BLaER1 (cell line): ENCODE data around the gene ENPP1.
A peak's percentile ranks its signal among the peaks of the same experiment; 100 is the strongest.
"Not testable (repeated sequence)": the region's sequence is repeated elsewhere in the genome, so short reads cannot be mapped to it uniquely, and the experiment has no call there.

Experiments used
- H3K27ac ChIP-seq: shearing (Covaris generic); formaldehyde crosslinking; 2 replicates; pipeline ENCODE4 v1.8.1; 2022
- H3K27me3 ChIP-seq: shearing (Covaris generic); formaldehyde crosslinking; 2 replicates; pipeline ENCODE4 v1.8.1; 2022
- H3K36me3 ChIP-seq: shearing (Covaris generic); formaldehyde crosslinking; 2 replicates; pipeline ENCODE4 v1.8.1; 2022
- H3K4me1 ChIP-seq: shearing (Covaris generic); formaldehyde crosslinking; 2 replicates; pipeline ENCODE4 v1.8.1; 2022
- H3K4me2 ChIP-seq: shearing (Covaris generic); formaldehyde crosslinking; 2 replicates; pipeline ENCODE4 v1.8.1; 2022
- H3K4me3 ChIP-seq: shearing (Covaris generic); formaldehyde crosslinking; 2 replicates; pipeline ENCODE4 v1.8.1; 2022
- H3K9ac ChIP-seq: shearing (Covaris generic); formaldehyde crosslinking; 2 replicates; pipeline ENCODE4 v1.8.1; 2022
- H3K9me3 ChIP-seq: shearing (Covaris generic); formaldehyde crosslinking; 2 replicates; pipeline ENCODE4 v1.8.1; 2022
- H4K20me1 ChIP-seq: shearing (Covaris generic); formaldehyde crosslinking; 2 replicates; pipeline ENCODE4 v1.8.1; 2022
- Cebpa-rat ChIP-seq: shearing (Covaris generic); IDR thresholded peaks from 2 replicates; pipeline ENCODE4 v1.8.1; 2022

The ENPP1 gene

GRCh38 chr6:131909408-131910218 lies 101.8 kb downstream of the ENPP1 start:
- peak; percentile 37; the same call in 1 of the 2 replicates for TF ChIP-seq Cebpa-rat
- Histone ChIP-seq H3K36me3 (no peaks in the 10 kb centered on the region), H3K4me2 (no peak overlapping the region), H3K4me3 (no peak overlapping the region), H3K9ac (no peak overlapping the region), H3K9me3 (no peaks in the 10 kb centered on the region), H3K4me1 (no peaks in the 10 kb centered on the region), H3K27ac (no peak overlapping the region), H3K27me3 (peaks cover 31% of the 10 kb centered on the region), H4K20me1 (no peaks in the 10 kb centered on the region)

- Histone ChIP-seq H3K4me2 (no peak overlapping the region), H3K9ac (no peak overlapping the region), H3K4me1 (no peaks in the 10 kb centered on the region), H3K9me3 (no peaks in the 10 kb centered on the region), H3K4me3 (no peak overlapping the region), H3K27me3 (peaks cover 31% of the 10 kb centered on the region), H4K20me1 (no peaks in the 10 kb centered on the region), H3K36me3 (no peaks in the 10 kb centered on the region), H3K27ac (no peak overlapping the region)
- TF ChIP-seq Cebpa-rat = no peak
Measured at GRCh38 chr6:131910219-131910589, 102.4 kb downstream of the ENPP1 start.

GRCh38 chr6:131910956-131911355 lies 103.1 kb downstream of the ENPP1 start:
- no peak overlapping the region for H3K9ac ChIP-seq
- no peak overlapping the region for H3K27ac ChIP-seq
- 0 out of 2 replicates have a peak, but pooled peaks cover 1% of the 10 kb centered on the region for H3K9me3 ChIP-seq
- H3K4me2 ChIP-seq = no peak overlapping the region
- TF ChIP-seq Cebpa-rat = no peak
- no peaks in the 10 kb centered on the region for H3K36me3 ChIP-seq
- no peak overlapping the region for H3K4me3 ChIP-seq
- no peaks in the 10 kb centered on the region for H4K20me1 ChIP-seq
- peaks cover 7% of the 10 kb centered on the region for H3K4me1 ChIP-seq
- peaks cover 31% of the 10 kb centered on the region for H3K27me3 ChIP-seq

- Histone ChIP-seq H3K27ac (no peak overlapping the region), H3K27me3 (peaks cover 31% of the 10 kb centered on the region), H3K9ac (no peak overlapping the region), H3K9me3 (0 out of 2 replicates have a peak, but pooled peaks cover 5% of the 10 kb centered on the region), H4K20me1 (no peaks in the 10 kb centered on the region), H3K36me3 (no peaks in the 10 kb centered on the region), H3K4me1 (peaks cover 17% of the 10 kb centered on the region), H3K4me2 (no peak overlapping the region), H3K4me3 (no peak overlapping the region)
- no peak for TF ChIP-seq Cebpa-rat
Measured at GRCh38 chr6:131911951-131912350, 104.1 kb downstream of the ENPP1 start.

- H3K4me2 ChIP-seq = no peak overlapping the region
Measured at GRCh38 chr6:131914234-131914633, 106.4 kb downstream of the ENPP1 start.

GRCh38 chr6:131914967-131915751 lies 107.3 kb downstream of the ENPP1 start:
- no peak overlapping the region for H3K4me2 ChIP-seq
- peaks cover 38% of the 10 kb centered on the region for H3K4me1 ChIP-seq
- no peak overlapping the region for H3K4me3 ChIP-seq
- H3K27ac ChIP-seq = no peak overlapping the region
- no peak overlapping the region for H3K9ac ChIP-seq
- no peaks in the 10 kb centered on the region for H4K20me1 ChIP-seq
- peaks cover 12% of the 10 kb centered on the region for H3K9me3 ChIP-seq
- H3K36me3 ChIP-seq = no peaks in the 10 kb centered on the region
- no peak for TF ChIP-seq Cebpa-rat
- peaks cover 13% of the 10 kb centered on the region; the same call in 1 of the 2 replicates for H3K27me3 ChIP-seq

More at GRCh38 chr6:131914234-131914633, 106.4 kb downstream of the ENPP1 start:
- H3K9me3 ChIP-seq = 0 out of 2 replicates have a peak, but pooled peaks cover 5% of the 10 kb centered on the region
- H3K27me3 ChIP-seq = peaks cover 13% of the 10 kb centered on the region; the same call in 1 of the 2 replicates
- no peak overlapping the region for H3K27ac ChIP-seq
- no peak overlapping the region for H3K4me3 ChIP-seq
- H3K9ac ChIP-seq = no peak overlapping the region
- H4K20me1 ChIP-seq = no peaks in the 10 kb centered on the region
- TF ChIP-seq Cebpa-rat = no peak
- H3K4me1 ChIP-seq = peaks cover 38% of the 10 kb centered on the region
- no peaks in the 10 kb centered on the region for H3K36me3 ChIP-seq

GRCh38 chr6:131916091-131916796 lies 108.4 kb downstream of the ENPP1 start:
- H3K9ac ChIP-seq, H3K4me3 ChIP-seq, H4K20me1 ChIP-seq, H3K27ac ChIP-seq, H3K27me3 ChIP-seq, H3K36me3 ChIP-seq: not testable (repeated sequence)
- peaks cover 19% of the 10 kb centered on the region for H3K9me3 ChIP-seq
- H3K4me2 ChIP-seq = peak overlapping the region; percentile 84
- H3K4me1 ChIP-seq = peaks cover 38% of the 10 kb centered on the region

DNA sequence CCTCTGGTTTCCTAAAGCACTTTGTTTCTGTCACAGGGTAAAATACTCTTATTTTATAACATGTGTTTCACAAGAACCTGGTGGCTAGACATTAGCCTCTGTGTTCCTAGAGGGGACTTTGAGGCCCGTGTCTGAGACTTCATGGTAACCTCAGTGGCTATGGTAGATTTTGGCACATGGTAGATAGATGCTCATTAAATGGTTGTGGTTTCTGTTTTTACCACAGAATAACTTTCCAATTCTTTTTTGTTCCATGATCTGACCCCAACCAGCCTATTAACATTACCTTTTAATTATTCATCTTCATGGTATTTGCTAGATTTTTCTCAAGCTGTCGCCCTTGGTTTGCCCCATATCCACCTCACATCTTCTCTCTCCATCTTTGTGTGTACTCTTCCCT lies 109.0 kb downstream of the ENPP1 start:
- H4K20me1 ChIP-seq = no peaks in the 10 kb centered on the region
- H3K9me3 ChIP-seq = peaks cover 24% of the 10 kb centered on the region
- peak overlapping the region; percentile 84 for H3K4me2 ChIP-seq
- H3K4me1 ChIP-seq = peaks cover 38% of the 10 kb centered on the region
- H3K27me3 ChIP-seq = 0 out of 2 replicates have a peak, but pooled peaks cover 5% of the 10 kb centered on the region
- no peak overlapping the region for H3K9ac ChIP-seq
- no peaks in the 10 kb centered on the region for H3K36me3 ChIP-seq
- no peak overlapping the region for H3K27ac ChIP-seq
- no peak overlapping the region for H3K4me3 ChIP-seq
- no peak for TF ChIP-seq Cebpa-rat

DNA sequence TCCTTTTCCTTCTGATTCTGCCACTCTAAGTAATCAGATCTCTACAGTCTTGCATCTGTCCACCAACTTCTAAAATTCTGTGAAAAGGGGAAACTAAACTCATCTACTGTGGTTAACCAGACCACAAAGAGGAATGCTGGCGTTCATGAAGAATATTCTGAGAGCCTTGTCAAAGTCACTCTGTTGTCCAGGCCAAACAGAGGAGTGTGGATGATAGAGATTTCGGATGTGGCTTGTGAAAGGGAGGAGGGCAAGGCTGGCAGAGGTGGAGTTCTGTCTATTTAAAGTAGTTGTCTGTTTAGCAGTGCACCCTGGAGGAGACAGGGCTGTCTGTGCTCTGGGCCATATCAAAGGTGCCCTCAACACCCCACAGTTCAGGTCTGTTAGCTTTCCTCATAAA lies 109.5 kb downstream of the ENPP1 start:
- no peak overlapping the region; the same call in 1 of the 2 replicates for H3K9ac ChIP-seq
- H3K4me1 ChIP-seq = peaks cover 38% of the 10 kb centered on the region
- H3K4me3 ChIP-seq = peak overlapping the region; percentile 20; the same call in 1 of the 2 replicates
- no peak overlapping the region for H3K27ac ChIP-seq
- TF ChIP-seq Cebpa-rat = no peak
- H4K20me1 ChIP-seq = no peaks in the 10 kb centered on the region
- 0 out of 2 replicates have a peak, but pooled peaks cover 5% of the 10 kb centered on the region for H3K27me3 ChIP-seq
- peak overlapping the region; percentile 84 for H3K4me2 ChIP-seq
- peaks cover 29% of the 10 kb centered on the region for H3K9me3 ChIP-seq
- no peaks in the 10 kb centered on the region for H3K36me3 ChIP-seq
